Endothelial cell (in vitro differentiated cells): ENCODE results near the gene MAGEA3. TPM values are rescaled to one million over a fixed set of nuclear protein-coding genes. Genes with fewer than 3 reads are reported as not detected.
"Not testable (repeated sequence)": the region's sequence is repeated elsewhere in the genome, so short reads cannot be mapped to it uniquely, and the experiment has no call there.

Source experiments
- DNase-seq: peaks from one replicate; pipeline ENCODE4 v3.0.0; 2021; ENCODE audit warnings: low spot score
- H3K27ac Mint-ChIP-seq: one replicate; pipeline ENCODE4 v1.8.0; 2021; ENCODE audit warnings: mixed read lengths, inconsistent platforms; ENCODE audit not compliant: unreplicated experiment
- H3K27me3 Mint-ChIP-seq: one replicate; pipeline ENCODE4 v1.8.0; 2021; ENCODE audit warnings: mild to moderate bottlenecking, moderate library complexity, mixed read lengths, inconsistent platforms; ENCODE audit not compliant: unreplicated experiment
- H3K36me3 Mint-ChIP-seq: one replicate; pipeline ENCODE4 v1.8.0; 2021; ENCODE audit warnings: mild to moderate bottlenecking, low read depth, mixed read lengths, inconsistent platforms; ENCODE audit not compliant: unreplicated experiment
- H3K4me1 Mint-ChIP-seq: one replicate; pipeline ENCODE4 v1.8.0; 2021; ENCODE audit warnings: mild to moderate bottlenecking, mixed read lengths, inconsistent platforms; ENCODE audit not compliant: unreplicated experiment
- H3K4me3 Mint-ChIP-seq: one replicate; pipeline ENCODE4 v1.8.0; 2021; ENCODE audit warnings: mild to moderate bottlenecking, mixed read lengths, inconsistent platforms; ENCODE audit not compliant: unreplicated experiment
- H3K9me3 Mint-ChIP-seq: one replicate; pipeline ENCODE4 v1.8.0; 2021; ENCODE audit warnings: mixed read lengths, inconsistent platforms; ENCODE audit not compliant: unreplicated experiment
- CTCF ChIP-seq: fragments of 200-600 bp; sonication (generic); IDR thresholded peaks from one replicate; pipeline ENCODE4 v1.5.0; 2021; ENCODE audit warnings: antibody characterized with exemption; ENCODE audit not compliant: unreplicated experiment
- long read RNA-seq: library from polyadenylated mRNA; unstranded; transcript quantifications from one replicate; pipeline ENCODE4 v2.0.0, GENCODE V29; 2020; ENCODE audit not compliant: unreplicated experiment
- total RNA-seq: library from RNA; stranded (reverse); fragmentation: NEBNext Ultra II Directional; extraction: Animal tissue kit (Norgen Biotek cat#: 25700); gene quantifications from one replicate; pipeline ENCODE4 v1.2.1, GENCODE V29; 2021; ENCODE audit not compliant: unreplicated experiment

MAGEA3 gene, protein sequence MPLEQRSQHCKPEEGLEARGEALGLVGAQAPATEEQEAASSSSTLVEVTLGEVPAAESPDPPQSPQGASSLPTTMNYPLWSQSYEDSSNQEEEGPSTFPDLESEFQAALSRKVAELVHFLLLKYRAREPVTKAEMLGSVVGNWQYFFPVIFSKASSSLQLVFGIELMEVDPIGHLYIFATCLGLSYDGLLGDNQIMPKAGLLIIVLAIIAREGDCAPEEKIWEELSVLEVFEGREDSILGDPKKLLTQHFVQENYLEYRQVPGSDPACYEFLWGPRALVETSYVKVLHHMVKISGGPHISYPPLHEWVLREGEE
- total RNA-seq, result not detected
- long read RNA-seq, result 0 reads

DNA sequence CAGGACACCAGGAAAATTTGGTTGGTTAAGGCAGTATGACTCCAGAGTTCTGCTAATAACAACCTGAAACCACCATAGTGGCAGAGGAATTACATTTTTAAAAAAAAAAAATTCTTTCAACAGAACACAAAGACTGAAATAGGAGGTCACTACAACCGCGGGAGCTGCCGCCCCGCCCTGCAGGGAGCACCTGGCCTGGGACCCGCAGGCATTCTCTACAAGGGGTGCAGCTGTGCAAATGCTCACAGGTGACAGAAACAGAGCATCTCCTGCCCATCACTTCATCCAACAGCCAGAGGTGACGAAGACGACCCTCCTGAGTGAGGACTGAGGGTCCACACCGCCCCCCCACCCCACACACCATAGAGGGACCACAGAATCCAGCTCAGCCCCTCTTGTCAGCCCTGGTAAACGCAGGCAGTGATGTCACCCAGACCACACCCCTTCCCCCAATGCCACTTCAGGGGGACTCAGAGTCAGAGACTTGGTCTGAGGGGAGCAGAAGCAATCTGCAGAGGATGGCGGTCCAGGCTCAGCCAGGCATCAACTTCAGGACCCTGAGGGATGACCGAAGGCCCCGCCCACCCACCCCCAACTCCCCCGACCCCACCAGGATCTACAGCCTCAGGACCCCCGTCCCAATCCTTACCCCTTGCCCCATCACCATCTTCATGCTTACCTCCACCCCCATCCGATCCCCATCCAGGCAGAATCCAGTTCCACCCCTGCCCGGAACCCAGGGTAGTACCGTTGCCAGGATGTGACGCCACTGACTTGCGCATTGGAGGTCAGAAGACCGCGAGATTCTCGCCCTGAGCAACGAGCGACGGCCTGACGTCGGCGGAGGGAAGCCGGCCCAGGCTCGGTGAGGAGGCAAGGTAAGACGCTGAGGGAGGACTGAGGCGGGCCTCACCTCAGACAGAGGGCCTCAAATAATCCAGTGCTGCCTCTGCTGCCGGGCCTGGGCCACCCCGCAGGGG lies at the start of gene MAGEA3:
MAGEA3 (plus strand) TSS at position 843 of the 980 bp plus-strand sequence. CDS start 2,039 bp downstream, outside the sequence.
- H3K36me3 Mint-ChIP-seq, H3K4me3 Mint-ChIP-seq, H3K9me3 Mint-ChIP-seq, H3K4me1 Mint-ChIP-seq, DNase-seq, H3K27ac Mint-ChIP-seq, H3K27me3 Mint-ChIP-seq: not testable (repeated sequence)

GRCh38 chrX:152652060-152652459 lies 46.5 kb upstream of the MAGEA3 start:
- no peaks in the 10 kb centered on the region for H3K9me3 Mint-ChIP-seq
- no peak overlapping the region for H3K4me3 Mint-ChIP-seq
- no peaks in the 10 kb centered on the region for H3K4me1 Mint-ChIP-seq
- no peak for DNase-seq
- no peaks in the 10 kb centered on the region for H3K27me3 Mint-ChIP-seq
- no peaks in the 10 kb centered on the region for H3K36me3 Mint-ChIP-seq
- no peak overlapping the region for H3K27ac Mint-ChIP-seq
- no peak for TF ChIP-seq CTCF

DNA sequence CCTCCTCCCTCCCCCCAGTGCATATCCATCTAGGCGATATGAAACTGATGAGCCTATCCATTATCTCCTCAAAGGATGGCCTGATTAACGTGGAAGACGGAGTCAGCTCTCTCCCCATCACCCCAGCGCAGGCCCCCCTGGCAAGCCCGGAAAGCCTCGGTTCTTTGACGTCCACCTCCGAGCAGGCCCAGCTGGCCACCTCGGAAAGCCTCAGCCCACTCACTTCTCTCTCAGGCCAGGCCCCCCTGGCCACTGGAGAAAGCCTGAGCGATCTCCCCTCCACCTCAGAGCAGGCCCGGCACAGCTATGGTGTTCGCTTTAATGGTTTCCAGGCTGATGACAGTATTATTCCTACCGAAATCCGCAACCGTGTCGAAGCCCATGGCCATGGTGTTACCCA lies 46.1 kb upstream of the MAGEA3 start:
- H3K27ac Mint-ChIP-seq, result no peak overlapping the region
- H3K9me3 Mint-ChIP-seq, result no peaks in the 10 kb centered on the region
- no peaks in the 10 kb centered on the region for H3K36me3 Mint-ChIP-seq
- no peaks in the 10 kb centered on the region for H3K27me3 Mint-ChIP-seq
- no peak for DNase-seq
- H3K4me1 Mint-ChIP-seq, result no peaks in the 10 kb centered on the region
- no peak for TF ChIP-seq CTCF
- no peak overlapping the region for H3K4me3 Mint-ChIP-seq

DNA sequence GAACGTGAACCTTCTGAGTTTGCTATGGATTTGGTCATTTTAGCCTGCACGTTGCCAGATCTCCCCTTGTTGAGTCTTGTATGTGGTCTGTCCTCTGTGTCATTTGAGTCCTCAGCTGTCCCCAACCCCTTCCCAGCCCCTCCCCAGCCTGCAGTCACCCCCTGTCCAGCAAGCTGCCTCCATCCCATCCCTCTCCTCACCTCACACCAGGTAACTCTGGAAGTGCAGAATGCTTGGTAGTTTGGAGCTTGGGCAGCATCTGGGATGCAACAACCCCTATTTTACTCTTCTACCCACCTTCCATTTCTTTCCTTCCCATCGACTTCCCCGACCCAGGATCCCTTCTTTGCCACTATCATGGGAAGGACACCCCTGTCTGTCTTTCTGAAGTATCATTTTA lies 42.5 kb upstream of the MAGEA3 start:
- Mint-ChIP-seq H3K4me3 (no peak overlapping the region), H3K9me3 (no peaks in the 10 kb centered on the region), H3K27me3 (no peaks in the 10 kb centered on the region), H3K27ac (no peak overlapping the region), H3K36me3 (no peaks in the 10 kb centered on the region), H3K4me1 (no peaks in the 10 kb centered on the region)
- TF ChIP-seq CTCF, result no peak
- DNase-seq, result no peak

DNA sequence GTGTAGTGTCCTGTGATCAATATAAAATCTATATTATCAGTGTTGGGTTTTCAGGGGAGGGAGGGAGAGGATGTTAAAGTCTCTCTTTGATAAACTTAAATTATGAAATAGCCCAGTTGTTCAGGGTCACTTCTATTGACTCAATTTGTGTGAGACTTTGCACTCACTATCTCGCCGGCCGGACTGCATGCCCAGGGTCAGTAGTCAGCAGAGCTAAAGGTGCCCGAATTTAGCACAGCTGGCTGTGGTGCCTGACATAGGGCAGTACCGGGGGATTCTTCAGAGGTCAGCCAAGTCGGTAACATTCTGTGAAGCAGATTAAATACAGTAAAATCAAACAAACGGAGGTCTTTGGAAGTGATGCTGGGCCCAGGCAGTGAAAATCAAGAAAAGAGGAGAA lies 41.7 kb upstream of the MAGEA3 start:
- TF ChIP-seq CTCF, result no peak
- Mint-ChIP-seq H3K36me3 (no peaks in the 10 kb centered on the region), H3K27me3 (no peaks in the 10 kb centered on the region), H3K4me1 (no peaks in the 10 kb centered on the region), H3K27ac (no peak overlapping the region), H3K9me3 (no peaks in the 10 kb centered on the region), H3K4me3 (no peak overlapping the region)
- no peak for DNase-seq
